GM19035 (cell line): ENCODE measurements around the gene THBS2.
A peak's percentile ranks its signal among the peaks of the same experiment; 100 is the strongest.
"Not testable (repeated sequence)": the region's sequence is repeated elsewhere in the genome, so short reads cannot be mapped to it uniquely, and the experiment has no call there.

Source experiments
- ATAC-seq: cut with Tn5 transposase; IDR thresholded peaks from one replicate; pipeline ENCODE4 v1.9.1; 2021; ENCODE audit not compliant: unreplicated experiment

THBS2 gene

GRCh38 chr6:169212897-169213813 is 40.5 kb downstream of the THBS2 start:
- ATAC-seq = peak; percentile 96

GRCh38 chr6:169212436-169212835 is 41.2 kb downstream of the THBS2 start:
- no peak for ATAC-seq

DNA sequence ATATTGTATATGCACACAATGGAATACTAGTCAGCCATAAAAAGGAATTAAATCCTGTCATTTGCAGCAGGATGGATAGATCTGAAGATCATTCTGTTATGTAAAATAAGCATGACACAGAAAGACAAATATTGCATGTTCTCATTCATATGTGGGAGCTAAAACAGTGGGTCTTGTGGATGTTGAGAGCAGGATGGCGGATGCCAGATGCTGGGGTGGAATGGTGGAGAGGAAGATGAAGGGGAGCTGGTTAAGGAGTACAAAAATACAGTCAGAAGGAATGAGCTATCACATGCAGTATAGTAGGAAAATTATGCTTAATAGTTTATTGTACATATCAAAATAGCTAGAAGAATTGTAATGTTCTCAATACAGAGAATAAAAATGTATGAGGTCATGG is 41.8 kb downstream of the THBS2 start:
- ATAC-seq = no peak

DNA sequence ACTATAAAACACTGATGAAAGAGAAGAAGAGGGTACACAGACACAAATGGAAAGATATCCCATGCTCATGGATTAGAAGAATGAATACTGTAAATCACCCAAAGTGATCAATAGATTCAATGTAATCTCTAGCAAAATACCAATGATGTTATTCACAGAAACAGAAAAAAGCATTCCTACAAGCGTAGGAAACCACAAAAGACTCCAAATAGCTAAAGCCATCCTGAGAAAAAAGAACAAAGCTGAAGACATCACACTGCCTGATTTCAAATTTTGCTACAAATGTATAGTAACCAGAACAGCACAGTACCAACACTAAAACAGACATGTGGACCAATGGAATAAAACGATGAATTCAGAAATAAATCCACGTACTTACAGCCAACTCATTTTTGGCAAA is 43.0 kb downstream of the THBS2 start:
- ATAC-seq = no peak

GRCh38 chr6:169208011-169208410 is 45.6 kb downstream of the THBS2 start:
- no peak for ATAC-seq

DNA sequence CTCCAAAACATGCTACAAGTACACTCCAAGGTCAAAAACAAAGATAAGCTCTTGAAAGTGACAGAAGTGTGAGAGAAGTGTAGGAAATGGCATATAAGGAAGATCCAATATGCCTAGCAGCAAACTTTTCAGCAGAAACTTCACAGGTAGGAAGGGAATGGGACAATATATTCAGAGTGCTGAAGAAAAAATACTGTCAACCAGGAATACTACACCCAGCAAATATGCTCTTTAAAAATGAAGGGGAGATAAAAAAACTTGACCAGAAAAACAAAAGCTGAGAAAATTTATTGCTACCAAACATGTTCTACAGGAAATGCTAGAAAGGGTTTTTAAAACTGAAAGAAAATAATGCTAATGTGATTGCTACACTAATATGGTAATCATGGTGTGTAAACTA is 46.2 kb downstream of the THBS2 start:
- ATAC-seq = no peak

DNA sequence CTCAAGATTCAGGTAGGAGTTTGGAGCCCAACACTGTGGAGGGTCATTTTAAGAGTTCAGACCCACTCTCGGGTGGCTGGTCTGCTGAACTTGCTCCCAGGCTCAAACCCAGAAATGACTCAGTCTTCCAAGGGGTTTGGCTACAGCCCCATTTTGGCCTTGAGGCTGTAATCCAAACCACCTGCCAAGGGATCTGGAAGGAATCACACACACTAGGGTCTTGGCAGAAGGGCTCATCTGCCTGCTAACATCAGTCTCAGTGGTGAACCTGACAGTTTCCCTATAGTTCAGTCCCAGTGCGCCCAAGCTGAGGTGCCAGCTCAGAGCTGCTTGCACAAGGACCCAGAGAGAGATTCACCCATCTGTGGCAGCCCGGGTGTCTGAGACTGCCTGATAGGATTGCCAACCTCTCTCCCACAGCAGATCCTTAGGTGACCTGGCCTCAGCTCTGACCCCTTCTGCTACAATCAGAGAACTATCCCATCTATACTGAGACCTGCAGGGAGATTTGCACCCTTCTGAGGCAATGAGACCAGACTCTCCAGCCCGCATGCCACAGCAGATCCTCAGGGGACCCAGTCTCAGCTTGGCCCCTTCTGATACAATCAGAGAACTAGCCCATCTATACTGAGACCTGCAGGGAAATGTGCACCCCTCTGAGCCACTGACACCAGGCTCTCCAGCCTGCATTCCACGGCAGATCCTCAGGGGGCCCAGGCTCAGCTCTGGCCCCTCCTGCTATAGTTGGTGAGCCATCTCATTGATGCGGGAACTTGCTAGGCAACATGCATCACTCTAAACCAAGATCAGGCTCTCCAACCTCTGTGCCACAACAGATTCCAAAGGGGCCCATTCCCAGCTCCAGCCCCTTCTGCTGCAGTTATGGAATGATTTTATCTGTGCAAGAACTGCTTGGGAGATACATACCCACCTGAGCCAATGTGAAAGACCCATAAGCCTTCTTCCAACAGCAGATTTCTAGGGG is 48.2 kb downstream of the THBS2 start:
- no peak for ATAC-seq

DNA sequence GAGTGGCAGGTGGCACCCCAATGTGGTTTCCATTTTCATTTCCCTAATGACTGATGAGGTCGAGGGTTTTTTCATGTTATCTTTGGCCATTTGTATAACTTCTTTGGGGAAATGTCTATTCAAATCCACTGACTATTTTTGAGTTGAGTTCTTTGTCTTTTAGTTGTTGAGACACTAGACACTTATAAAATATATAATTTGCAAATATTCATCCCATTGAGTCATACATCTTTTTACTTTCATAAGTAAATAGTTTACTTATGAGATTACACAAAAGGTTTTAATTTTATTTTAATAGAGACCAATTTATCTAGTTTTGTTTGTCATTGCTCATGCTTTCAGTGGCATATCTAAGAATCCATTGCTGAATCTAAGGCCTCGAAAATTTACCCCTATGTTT is 49.5 kb downstream of the THBS2 start:
- ATAC-seq = no peak

- ATAC-seq = no peak
Observed at GRCh38 chr6:169201985-169202384, 51.7 kb downstream of the THBS2 start.

DNA sequence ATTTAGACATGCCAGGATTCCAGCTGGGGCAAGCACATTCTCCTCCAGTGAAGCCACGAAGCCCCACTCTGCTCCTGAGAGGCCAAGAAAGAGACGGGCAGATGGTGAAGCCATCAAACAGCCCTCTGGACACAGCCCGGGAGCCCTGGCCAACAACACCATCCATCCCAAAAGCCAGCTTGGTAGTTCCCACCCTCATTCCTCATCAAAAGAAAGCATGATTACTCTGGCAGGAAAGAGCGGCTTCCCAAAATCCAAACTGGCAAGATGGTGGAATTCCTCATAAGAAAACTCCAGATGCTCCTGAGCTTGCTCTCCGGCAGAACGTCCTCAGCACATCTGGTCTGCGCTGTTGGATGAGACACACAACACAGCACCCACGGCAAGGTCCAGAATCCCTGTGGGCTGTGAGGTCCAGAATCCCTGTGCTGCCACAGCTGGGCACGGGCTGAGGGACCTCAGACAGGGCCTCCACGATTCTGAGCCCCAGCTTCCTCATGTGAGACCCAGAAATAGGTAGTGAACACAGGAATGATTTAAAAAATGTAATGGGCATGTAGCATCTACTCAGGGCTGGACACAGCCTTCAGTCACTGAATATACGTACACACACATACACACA is 52.6 kb downstream of the THBS2 start:
- no peak for ATAC-seq

- no peak for ATAC-seq
Observed at GRCh38 chr6:169199625-169200335, 53.9 kb downstream of the THBS2 start.

GRCh38 chr6:169198885-169199284 is 54.8 kb downstream of the THBS2 start:
- no peak for ATAC-seq

DNA sequence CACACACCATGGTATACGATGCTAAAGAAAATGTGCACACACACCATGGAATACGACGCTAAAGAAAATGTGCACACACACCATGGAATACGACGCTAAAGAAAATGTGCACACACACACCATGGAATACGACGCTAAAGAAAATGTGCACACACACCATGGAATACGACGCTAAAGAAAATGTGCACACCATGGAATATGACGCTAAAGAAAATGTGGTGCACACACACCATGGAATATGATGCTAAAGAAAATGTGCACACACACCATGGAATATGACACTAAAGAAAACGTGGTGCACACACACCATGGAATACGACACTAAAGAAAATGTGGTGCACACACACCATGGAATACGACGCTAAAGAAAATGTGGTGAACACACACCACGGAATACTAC is 55.7 kb downstream of the THBS2 start:
- ATAC-seq = not testable (repeated sequence)

DNA sequence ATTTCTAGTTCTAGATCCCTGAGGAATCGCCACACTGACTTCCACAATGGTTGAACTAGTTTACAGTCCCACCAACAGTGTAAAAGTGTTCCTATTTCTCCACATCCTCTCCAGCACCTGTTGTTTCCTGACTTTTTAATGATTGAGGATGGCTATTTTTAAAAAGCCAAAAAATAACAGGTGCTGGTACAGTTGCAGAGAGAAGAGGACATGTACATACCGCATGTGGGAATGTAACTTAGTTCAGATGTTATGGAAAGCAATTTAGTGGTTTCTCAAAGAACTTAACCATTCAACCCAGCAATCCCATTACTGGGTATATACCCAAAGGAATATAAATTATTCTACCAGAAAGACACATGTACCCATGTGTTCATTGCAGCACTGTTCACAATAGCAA is 57.4 kb downstream of the THBS2 start:
- ATAC-seq = not testable (repeated sequence)

- ATAC-seq = no peak
Observed at GRCh38 chr6:169194737-169195136, 58.9 kb downstream of the THBS2 start.

- no peak for ATAC-seq
Observed at GRCh38 chr6:169190970-169191369, 62.7 kb downstream of the THBS2 start.

GRCh38 chr6:169190144-169190584 is 63.5 kb downstream of the THBS2 start:
- ATAC-seq = no peak

GRCh38 chr6:169189686-169190085 is 64.0 kb downstream of the THBS2 start:
- ATAC-seq = no peak

GRCh38 chr6:169189182-169189581 is 64.5 kb downstream of the THBS2 start:
- ATAC-seq = no peak

- no peak for ATAC-seq
Observed at GRCh38 chr6:169188475-169188874, 65.2 kb downstream of the THBS2 start.
